Activated T-cell treated with anti-CD3 and anti-CD28 coated beads for 4 hours (primary cell): Measurements from ENCODE around the gene CIRBP.

Experiments used
- DNase-seq: peaks from one replicate; pipeline ENCODE4 v3.0.0-alpha.2; 2020

The CIRBP gene

DNA sequence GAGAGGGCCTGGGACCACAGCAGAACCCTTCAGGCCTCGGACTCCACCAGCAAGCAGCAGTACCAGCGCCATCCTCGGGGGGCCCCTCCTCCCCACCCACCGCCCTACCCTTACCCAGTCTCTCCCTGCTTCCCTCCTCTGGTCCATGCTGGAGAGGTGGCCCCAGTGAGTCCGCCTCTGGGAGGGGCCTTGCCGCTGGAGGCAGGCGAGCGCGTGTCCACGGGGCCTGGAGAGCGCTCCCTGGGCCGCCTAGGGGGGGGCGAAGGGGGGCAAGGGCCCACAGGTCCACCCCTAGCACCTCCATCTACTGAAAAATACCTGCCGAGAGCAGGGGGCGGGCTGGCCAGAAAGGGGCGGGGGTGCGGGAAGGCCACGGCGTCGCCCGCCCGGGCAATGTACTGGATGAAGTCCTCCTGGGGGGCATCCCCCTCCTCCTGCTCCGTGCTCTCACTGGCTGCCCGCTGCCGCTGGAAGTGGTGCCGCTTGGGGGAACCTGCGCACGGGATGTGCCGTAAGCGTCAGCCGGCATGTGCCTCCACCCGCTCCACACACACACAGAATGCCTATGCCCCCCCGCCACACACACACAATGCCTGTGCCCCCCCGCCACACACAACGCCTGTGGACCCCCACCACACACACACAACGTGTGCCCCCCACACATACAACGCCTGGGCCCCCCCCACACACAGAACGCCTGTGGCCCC is 38.2 kb upstream of the CIRBP start:
- no peak for DNase-seq

DNA sequence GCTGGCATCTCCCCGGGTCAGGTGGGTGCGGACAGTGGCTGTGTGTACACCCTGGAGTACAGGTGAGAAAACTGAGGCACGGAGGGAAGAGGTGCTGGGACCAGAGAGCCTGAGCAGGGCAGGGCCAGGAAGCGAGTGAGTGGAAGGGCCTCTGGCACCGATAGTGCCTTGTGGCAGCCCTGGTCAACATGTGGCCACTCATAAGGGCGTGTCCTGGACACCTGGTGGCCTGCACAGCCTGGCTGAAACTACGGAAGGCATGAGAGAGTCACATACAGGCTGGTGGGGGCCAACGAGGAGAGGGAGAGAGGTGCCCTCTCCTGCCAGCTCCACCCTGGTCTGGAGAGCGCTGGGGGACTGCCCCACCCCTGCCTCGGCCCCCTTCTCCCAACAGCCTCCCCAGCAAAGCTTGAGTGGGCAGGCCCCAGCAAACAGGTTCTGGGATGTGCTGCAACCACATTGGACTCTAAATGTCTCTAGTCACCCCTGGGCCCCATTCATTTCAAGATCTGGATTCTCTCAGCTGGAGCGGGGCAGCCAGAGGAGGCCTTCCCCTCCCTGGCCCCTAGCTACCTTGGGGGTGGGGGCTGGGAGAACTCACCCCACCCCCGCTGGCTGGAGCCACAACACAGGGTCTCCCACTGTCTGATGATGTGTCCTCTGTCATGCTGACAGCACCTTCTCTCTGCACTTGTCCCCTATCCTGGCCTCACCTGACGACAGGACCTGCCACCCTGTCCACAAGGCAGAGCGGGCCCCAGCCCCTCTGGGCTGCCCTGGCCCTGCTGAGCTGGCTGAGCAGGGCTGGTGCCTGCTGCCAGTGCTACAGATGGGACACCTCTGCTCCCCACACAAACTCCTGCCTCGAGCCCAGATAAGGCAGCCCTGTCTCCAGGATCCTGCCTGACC is 37.1 kb upstream of the CIRBP start:
- DNase-seq: no peak

DNA sequence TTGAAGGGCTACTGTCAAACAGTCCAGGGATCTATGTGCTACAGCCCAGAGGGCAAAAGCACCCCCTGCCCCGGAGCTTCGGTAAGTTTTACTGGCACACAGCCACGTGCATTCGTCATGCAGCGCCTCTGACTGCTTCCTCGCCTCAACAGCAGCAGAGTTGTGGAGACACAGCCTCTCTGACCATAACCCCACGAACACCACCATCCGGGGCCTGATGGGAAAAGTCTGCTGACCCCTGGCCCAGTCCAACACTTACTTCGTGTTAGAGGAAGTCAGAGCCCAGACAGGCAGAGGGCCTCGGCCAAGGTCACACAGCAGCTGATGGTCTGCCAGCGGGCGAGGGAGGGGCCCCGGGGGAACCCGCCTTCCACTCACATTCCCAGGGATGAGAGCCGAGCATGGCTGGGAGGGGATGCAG is 36.5 kb upstream of the CIRBP start:
- no peak for DNase-seq

DNA sequence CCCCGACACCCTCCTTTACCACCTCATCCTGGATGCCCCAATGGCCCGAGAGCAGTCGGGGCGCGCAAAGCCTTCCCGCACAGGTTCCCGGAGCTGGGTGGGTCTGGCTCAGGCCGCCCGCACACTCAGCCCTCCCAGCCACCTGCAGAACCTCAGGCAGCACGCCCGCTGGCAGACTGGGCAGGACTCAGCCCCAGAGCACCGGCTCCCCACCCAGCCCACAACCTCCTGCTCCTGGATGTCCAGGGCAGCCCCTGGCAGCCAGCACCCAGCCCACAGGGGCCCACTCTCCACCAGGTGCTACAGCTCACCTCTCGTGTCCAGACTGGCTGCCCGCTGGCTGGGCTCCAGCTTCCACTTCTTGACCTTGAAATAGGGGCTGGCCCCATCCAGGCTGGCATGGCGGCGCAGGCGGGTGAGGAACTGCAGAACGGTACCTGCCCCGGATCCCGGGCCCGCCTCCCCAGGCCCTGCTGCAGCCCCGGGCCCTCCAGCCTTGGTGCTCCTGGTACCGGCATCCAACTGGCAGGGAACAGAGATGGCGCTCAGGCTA is 35.9 kb upstream of the CIRBP start:
- DNase-seq: no peak

DNA sequence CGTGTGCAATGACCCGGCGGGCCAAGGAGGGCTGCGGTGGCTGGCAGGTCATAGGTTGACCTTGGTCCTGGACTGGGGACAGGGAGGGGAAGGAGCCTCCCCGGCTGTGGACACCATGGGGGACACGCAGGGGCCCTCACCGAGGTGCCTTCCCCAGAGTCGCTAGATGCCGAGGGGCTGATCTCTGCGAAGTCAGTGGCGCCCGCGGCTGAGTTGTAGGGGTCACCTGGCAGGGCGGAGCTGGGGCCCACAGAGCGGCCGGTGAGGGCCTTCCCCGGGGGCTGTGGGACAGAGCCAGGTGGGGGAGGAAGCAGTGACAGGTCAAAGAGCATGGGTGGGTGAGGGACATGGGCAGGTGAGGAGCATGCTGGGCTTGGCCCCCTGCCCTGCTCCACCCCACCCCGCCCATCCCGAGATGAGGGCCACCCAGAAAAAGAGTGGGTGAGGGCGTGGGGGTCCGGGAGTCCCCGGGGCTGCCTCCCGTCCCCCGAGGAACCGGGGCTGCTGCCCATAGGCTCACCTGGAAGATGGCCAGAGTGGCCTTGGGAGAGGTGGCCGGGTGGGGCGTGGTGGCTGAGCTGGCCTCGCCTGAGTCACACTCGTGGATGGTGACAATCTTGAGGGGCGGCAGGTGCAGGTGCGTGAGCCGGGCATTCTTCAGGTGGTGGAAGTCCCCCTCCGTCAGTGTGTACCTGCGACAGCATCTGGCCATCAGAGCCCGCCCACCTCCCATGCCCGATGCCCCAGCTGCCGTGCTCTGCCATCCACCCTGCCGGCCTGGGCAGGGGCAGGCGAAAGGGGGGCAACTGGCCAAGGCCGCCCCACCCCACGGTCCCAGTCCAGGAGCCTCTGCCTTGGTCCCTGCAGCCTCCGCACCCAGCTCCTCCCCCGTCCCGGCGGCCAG is 34.8 kb upstream of the CIRBP start:
- DNase-seq: no peak

DNA sequence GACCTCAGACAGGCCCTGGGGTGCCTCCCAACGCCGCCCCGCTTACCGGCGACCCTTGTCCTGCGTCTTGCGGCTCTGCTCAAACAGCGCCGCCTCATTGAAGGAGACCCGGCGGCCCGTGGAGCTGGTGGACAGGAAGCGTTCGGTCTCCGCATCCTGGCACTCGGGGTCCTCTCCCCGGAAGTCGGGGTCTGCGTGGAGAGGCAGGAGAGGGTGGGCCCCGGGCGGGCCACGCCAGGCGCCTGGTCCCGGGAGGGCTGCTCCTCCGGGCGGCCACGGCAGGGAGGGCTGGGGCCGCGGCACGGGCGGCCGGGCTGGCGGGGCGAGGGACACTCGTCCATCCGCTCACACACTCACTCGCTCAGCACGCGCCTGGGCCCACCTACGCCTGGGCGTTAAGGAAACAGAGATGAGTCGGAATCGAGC is 34.2 kb upstream of the CIRBP start:
- no peak for DNase-seq

DNA sequence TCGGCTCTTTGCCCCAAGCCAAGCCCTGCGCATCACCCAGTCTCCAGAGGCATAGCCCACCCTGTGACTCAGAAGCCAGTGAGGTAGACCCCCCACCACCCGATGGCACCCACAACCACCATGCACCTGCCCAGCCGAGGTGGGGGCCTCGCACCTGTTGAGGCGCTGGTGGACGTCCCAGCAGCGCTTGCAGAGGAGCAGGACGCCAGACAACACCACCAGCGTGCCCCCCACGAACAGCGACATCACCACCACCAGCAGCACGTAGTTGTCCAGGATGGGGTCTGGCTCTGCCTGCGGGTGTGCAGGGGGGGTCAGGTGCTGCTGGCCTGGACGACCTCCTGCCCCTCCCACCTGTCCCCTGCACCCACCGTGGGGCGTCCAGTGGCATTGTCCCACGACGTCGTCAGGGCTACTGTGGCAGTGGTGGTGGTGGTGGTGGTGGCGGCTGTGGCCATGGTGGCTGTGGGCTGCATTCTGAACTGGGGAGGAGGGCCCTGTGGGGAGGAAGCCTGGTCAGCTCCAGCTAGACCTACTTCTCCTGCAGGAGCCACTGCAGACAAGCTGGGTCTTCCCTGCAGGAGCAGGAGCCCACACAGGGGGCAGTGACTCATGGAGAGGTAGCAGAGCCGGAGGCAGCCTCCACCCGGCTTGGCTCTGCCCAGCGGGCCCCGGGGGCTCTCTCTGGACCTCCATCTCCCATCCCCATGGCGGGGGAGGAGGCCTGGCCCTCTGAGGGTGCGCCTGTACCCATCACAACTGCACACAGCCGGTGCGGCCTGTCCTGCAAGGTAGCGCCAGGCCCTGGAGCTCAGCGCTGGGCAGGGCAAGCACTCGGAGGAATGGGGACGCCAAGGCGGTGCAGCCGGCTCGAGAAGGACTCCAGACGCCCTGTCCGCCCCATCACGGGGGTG is 33.2 kb upstream of the CIRBP start:
- DNase-seq: no peak

DNA sequence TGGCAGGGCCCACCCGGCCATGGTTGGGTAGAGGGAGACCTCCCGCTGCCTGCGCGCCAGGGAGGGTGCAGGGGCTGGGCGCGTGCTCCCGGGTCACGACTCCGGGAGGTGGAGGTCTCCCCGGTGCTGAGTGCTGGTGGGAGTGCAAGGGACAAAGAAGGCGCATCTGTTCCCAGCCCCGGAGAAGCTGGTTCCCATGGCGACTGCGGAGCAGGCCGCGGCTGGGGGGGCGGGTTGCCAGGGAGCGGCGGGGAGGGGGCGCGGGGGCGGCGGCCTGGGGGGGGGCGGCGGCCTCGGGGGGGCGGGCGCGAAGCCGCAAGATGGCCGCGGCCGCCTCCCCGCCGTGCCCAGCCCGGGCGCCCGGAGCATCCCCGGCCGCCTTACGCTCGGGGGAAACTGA is 32.6 kb upstream of the CIRBP start:
- DNase-seq: no peak

DNA sequence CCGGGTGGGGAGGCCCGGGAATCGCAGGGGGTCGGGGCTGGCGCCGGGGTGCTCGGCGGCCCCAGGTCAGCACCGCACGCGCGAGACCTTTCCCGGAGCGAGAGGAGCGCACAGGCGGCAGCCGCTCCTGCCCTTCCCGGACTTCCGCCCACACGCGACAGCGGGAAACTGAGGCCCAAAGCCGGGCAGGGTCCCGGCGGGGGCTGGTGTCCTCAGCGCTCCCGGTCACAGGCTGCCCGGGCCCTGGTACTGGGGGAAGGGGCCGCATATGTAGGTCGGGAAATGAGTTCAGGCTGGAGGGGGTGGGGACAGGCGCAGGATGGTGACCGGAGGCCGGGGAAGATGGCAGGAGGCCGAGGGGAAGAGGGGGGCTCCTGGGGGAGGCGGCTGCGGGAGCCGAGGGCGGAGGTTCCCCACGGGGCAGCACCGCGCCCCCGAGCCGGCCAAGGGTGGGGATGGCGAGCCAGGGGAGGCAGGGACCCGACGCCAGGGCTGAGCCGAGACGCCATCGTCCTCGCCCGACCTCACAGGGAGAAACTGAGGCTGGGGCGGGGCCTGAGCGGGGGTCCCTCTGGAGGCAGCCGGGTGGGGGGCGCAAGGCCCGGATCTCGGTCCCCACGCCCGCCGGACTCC is 32.0 kb upstream of the CIRBP start:
- DNase-seq: no peak

DNA sequence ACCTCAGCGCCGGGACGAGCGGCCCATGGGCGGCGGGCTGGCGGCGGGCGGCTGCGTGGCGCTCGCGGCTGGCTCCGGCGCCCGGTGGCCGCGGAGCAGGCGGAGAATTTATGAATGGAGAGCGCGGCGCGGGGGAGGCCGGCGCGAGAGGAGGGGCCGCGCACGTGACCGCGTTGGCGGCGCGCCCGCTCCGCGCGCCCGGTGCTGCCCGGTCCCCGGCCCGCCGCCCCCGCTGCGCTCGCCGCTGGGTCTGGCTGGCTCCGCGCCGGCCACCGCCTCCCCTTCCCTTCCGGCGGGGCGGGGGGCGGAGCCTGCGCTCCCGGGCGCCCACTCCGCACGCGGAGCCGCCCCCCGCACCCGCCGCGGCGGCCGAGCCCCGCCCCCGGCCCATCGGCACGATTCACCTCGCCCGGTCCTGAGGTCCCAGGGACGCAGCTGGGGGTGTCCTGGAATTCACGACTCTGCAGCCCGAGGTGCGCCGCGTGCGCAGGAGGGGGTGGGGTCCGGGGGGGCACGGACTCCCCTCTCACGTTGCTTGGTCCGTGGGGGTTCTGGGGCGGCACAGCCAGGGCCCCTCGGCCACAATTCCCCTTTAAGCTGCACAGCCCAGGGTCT is 31.3 kb upstream of the CIRBP start, which contains the start of gene CBARP:
CBARP (minus strand) TSS at position 252 of the 615 bp plus-strand sequence. CDS start 1,905 bp downstream, outside the sequence.
- DNase-seq: no peak

DNA sequence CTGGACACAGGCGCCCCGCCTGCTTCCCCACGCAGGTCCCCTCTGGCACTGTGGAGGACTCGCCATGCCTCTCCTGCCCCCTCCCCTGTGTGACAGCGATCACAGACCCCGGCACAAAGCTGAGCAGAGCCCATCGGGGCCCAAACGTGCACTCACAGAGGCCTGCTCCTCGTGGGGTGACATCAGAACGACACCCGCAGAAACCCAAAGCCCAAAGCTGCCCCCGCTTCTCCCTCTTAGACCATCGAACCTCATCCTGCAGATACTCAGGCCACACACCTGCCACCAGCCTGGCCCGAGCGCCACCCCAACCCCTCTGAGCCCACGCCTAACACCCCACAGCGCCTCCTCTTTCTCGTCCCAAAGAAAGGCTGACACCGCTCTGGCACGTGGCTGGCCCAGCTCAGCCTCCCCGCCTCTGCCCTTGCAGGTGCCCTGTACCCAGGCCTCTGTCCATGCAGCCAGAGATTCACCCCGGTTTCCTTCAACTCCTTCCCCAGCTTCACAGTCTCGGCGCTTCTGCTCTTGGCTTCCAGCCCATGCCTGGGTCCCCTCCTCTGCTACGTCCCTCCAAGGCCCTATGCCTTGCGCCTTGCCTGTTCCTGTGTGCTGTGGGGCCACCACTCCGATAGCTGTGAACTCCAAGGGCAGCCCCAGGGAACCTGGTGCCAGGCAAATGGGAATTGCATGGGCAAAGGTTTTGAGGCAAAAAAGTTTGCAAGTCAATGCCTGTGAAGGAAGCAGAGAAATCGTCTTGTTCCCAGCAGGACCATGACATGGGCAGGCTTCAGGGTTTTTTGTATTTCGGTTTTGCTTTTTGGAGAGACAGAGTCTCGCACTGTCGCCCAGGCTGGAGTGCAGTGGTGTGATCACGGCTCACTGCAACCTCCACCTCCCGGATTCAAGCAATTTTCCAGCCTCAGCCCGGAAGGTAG is 30.5 kb upstream of the CIRBP start:
- DNase-seq: no peak

DNA sequence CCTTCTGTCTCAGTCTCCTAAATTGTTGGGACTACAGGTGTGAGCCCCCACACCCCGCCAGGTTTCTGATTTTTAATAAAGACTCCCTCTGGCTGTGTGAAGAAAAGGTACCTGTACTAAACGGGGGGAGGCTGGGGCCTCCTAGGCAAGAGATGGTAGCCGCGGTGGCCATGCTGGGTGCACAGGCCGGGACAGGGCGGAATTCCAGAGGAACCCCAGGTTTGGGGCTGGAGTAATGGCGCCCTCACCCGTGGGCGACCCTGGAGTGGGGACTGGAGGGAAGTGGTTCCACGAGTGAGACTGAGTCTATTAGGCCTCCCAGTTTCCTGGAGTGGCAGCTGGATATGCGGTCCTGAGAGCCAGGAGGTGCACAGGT is 29.7 kb upstream of the CIRBP start:
- DNase-seq: no peak

DNA sequence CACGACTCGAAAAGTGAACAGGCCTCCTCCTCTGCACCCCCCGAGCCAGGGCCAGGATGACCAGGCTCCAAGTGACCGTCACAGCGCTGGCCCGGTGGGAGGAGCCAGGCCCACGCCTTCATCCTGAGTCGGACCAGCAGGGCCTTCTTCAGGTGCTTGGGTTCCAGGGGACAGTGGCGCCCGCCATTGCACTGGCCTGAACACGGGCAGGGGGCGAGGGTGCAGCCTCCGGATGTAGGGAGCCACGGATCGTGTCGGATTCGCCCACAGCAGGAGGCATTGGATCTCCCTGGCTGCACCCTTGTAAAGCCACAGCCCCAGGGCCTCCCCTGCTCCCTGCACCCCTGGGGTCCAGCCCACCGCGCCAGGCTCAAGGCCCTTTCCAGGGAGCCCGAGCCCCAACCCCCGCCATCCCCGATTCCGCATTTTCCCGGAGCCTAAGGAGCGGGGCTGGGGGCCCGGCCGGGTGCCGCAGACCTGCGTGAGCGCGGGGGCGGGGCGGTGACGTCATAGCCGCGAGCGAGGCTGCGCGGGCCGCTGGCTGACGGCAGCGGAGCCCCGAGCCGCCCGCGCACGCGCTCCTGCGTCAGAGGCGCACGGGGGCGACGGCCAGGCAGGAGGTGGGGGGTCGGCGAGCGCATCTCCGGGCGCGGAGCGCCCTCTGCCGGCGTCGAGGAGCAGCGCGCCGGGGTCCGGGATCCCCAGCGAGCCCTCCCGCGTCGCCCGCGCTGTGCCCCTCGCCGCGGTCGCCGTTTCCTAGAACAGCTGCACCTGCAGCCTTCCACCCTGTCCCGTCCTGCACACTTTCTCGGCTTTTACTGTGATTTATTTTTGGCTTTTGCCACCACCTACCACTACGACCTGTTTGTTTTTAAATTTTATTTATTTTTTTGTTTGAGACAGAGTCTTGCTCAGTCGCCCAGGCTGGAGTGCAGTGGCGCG is 29.1 kb upstream of the CIRBP start:
- peak; percentile 89 for DNase-seq

DNA sequence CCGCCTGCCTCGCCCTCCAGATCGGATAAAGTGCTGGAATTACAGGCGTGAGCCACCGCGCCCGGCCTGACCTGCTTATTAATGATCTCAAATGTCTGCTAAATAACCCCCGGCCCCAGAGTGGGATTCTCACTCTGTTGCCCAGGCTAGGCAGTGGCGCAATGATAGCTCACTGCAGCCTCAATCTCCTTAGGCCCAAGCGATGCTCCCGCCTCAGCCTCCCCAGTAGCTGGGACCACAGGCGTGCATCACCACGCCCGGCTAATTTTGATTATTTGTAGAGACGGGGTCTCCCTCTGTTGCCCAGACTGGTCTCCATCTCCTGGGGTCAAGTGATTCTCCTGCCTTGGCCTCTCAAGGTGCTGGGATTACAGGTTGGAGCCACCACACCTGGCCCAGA is 28.2 kb upstream of the CIRBP start:
- DNase-seq: no peak

DNA sequence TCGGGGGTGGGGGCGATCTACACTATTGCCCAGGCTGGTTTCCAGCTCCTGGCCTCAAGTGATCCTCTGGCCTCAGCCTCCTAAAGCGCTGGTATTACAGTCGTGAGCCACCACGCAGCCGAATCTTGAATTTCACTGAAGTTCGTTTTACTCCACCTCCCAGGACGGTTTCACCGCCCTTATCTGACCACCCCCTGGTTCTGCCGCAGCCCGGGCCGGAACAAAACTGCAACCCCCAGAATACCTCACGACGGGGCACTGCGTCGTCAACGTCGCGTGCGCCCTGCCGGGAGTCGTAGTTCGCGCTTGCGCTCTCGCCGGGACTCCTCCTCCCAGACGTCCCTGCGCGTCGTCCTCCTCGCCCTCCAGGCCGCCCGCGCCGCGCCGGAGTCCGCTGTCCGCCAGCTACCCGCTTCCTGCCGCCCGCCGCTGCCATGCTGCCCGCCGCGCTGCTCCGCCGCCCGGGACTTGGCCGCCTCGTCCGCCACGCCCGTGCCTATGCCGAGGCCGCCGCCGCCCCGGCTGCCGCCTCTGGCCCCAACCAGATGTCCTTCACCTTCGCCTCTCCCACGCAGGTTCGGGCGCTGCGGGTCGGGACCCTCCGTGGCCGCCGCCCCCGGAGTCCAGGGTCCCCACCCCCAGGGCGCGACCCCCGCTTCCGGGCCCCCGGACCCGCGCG is 27.6 kb upstream of the CIRBP start, which contains the start of gene ATP5F1D:
ATP5F1D (plus strand) TSS at position 335 of the 679 bp plus-strand sequence; CDS start at position 435, 100 bp downstream.
- DNase-seq: peak; percentile 81

DNA sequence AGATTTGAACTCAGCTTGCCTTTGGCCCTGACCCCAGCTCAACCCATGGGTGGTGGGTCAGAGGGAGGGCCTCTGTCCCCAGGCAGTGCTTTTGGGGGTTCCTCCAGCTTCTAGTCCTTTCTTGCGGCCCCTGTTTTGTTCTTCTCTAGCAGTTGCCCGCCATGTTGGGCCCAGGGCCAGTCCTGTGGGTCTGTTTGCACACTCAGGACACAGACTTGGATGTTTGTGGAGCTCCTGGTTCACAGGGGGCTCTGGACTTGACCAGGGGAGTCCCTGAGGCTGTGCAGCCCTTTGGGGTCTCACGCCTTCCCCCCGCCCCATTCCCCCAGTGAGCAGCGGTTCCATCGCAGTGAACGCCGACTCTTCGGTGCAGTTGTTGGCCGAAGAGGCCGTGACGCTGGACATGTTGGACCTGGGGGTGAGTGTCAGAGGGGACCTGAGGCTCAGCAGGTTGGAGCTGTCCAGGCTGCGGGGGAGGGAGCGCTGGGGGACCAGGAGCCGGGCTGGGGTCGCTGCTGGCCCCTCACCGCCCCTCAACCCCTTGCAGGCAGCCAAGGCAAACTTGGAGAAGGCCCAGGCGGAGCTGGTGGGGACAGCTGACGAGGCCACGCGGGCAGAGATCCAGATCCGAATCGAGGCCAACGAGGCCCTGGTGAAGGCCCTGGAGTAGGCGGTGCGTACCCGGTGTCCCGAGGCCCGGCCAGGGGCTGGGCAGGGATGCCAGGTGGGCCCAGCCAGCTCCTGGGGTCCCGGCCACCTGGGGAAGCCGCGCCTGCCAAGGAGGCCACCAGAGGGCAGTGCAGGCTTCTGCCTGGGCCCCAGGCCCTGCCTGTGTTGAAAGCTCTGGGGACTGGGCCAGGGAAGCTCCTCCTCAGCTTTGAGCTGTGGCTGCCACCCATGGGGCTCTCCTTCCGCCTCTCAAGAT is 25.1 kb upstream of the CIRBP start:
- peak; percentile 79 for DNase-seq
